KMS-11 (cell line): Measurements from ENCODE around the gene MIDN.

Experiments used
- H2AFZ ChIP-seq: fragments of 200-600 bp; sonication (generic); 2 replicates; pipeline ENCODE4 v1.6.1; 2016; ENCODE audit warnings: antibody characterized with exemption, mixed run types, low read depth
- H3K27ac ChIP-seq: fragments of 200-600 bp; sonication (generic); 2 replicates; pipeline ENCODE4 v1.6.1; 2016; ENCODE audit warnings: mild to moderate bottlenecking, mixed run types
- H3K27me3 ChIP-seq: fragments of 200-600 bp; sonication (generic); 2 replicates; pipeline ENCODE4 v1.6.1; 2017; ENCODE audit warnings: mild to moderate bottlenecking, low read depth, mixed run types, moderate library complexity; ENCODE audit not compliant: insufficient read depth
- H3K36me3 ChIP-seq: fragments of 200-600 bp; sonication (generic); 2 replicates; pipeline ENCODE4 v1.6.1; 2017; ENCODE audit warnings: mild to moderate bottlenecking, mixed run types; ENCODE audit not compliant: insufficient read depth
- H3K4me1 ChIP-seq: fragments of 200-600 bp; sonication (generic); 2 replicates; pipeline ENCODE4 v1.6.1; 2016; ENCODE audit warnings: mild to moderate bottlenecking, low read depth, mixed run types; ENCODE audit not compliant: poor library complexity, severe bottlenecking
- H3K4me2 ChIP-seq: fragments of 200-600 bp; sonication (generic); 2 replicates; pipeline ENCODE4 v1.7.0; 2016; ENCODE audit warnings: mild to moderate bottlenecking, mixed run types
- H3K4me3 ChIP-seq: fragments of 200-600 bp; sonication (generic); IDR thresholded peaks from 2 replicates; pipeline ENCODE4 v1.6.1; 2017; ENCODE audit warnings: low read depth, low read length, mixed read lengths; ENCODE audit not compliant: insufficient read depth
- H3K79me2 ChIP-seq: fragments of 200-600 bp; sonication (generic); 2 replicates; pipeline ENCODE4 v1.6.1; 2016; ENCODE audit warnings: low read depth, mixed run types; ENCODE audit not compliant: insufficient read depth
- H3K9ac ChIP-seq: fragments of 200-600 bp; sonication (generic); 2 replicates; pipeline ENCODE4 v1.6.1; 2016; ENCODE audit warnings: mild to moderate bottlenecking, mixed run types
- H4K20me1 ChIP-seq: fragments of 200-600 bp; sonication (generic); 2 replicates; pipeline ENCODE4 v1.6.1; 2016; ENCODE audit warnings: mild to moderate bottlenecking, mixed run types; ENCODE audit not compliant: insufficient read depth
- CTCF ChIP-seq: fragments of 200-600 bp; sonication (generic); conservative IDR thresholded peaks from 2 replicates; pipeline ENCODE4 v1.6.1; 2017; ENCODE audit warnings: low read depth, mild to moderate bottlenecking, antibody characterized with exemption, low read length, moderate library complexity, mixed read lengths

The MIDN gene

GRCh38 chr19:1278074-1278473, 29.7 kb downstream of the MIDN start:
- H2AFZ ChIP-seq = no peak overlapping the region
- H3K4me3 ChIP-seq = no peak overlapping the region
- H3K79me2 ChIP-seq = peaks cover 13% of the 10 kb centered on the region; the same call in 1 of the 2 replicates
- H3K9ac ChIP-seq = no peak overlapping the region
- H3K4me2 ChIP-seq = no peak overlapping the region
- TF ChIP-seq CTCF = no peak
- peaks cover 2% of the 10 kb centered on the region; the same call in 1 of the 2 replicates for H3K27me3 ChIP-seq
- H3K27ac ChIP-seq = no peak overlapping the region
- no peaks in the 10 kb centered on the region for H4K20me1 ChIP-seq
- H3K4me1 ChIP-seq = peaks cover 12% of the 10 kb centered on the region
- H3K36me3 ChIP-seq = peaks cover 14% of the 10 kb centered on the region; the same call in 1 of the 2 replicates

GRCh38 chr19:1278713-1279660, 30.6 kb downstream of the MIDN start:
- H2AFZ ChIP-seq = no peak overlapping the region
- peaks cover 5% of the 10 kb centered on the region; the same call in 1 of the 2 replicates for H3K36me3 ChIP-seq
- no peak for TF ChIP-seq CTCF
- no peaks in the 10 kb centered on the region for H4K20me1 ChIP-seq
- H3K27ac ChIP-seq = no peak overlapping the region
- H3K27me3 ChIP-seq = peaks cover 11% of the 10 kb centered on the region; the same call in 1 of the 2 replicates
- no peak overlapping the region for H3K4me2 ChIP-seq
- H3K4me1 ChIP-seq = peaks cover 12% of the 10 kb centered on the region
- H3K4me3 ChIP-seq = no peak overlapping the region
- peaks cover 12% of the 10 kb centered on the region; the same call in 1 of the 2 replicates for H3K79me2 ChIP-seq
- no peak overlapping the region for H3K9ac ChIP-seq

- Histone ChIP-seq H3K9ac (no peak overlapping the region), H2AFZ (no peak overlapping the region), H3K27me3 (peaks cover 20% of the 10 kb centered on the region), H3K4me1 (peaks cover 12% of the 10 kb centered on the region), H4K20me1 (no peaks in the 10 kb centered on the region), H3K4me2 (no peak overlapping the region), H3K36me3 (no peaks in the 10 kb centered on the region), H3K27ac (no peak overlapping the region), H3K79me2 (peaks cover 12% of the 10 kb centered on the region; the same call in 1 of the 2 replicates), H3K4me3 (no peak overlapping the region)
- peak; percentile 90 for TF ChIP-seq CTCF
Observed at GRCh38 chr19:1279782-1280341, 31.5 kb downstream of the MIDN start.

- no peak for TF ChIP-seq CTCF
- H3K27ac ChIP-seq = no peak overlapping the region
- no peaks in the 10 kb centered on the region for H3K36me3 ChIP-seq
- no peak overlapping the region for H3K4me3 ChIP-seq
- H3K4me2 ChIP-seq = no peak overlapping the region
- H3K9ac ChIP-seq = no peak overlapping the region
- H3K27me3 ChIP-seq = peaks cover 25% of the 10 kb centered on the region
- no peak overlapping the region for H2AFZ ChIP-seq
- peaks cover 12% of the 10 kb centered on the region for H3K4me1 ChIP-seq
- H4K20me1 ChIP-seq = no peaks in the 10 kb centered on the region
- H3K79me2 ChIP-seq = peaks cover 12% of the 10 kb centered on the region; the same call in 1 of the 2 replicates
Observed at GRCh38 chr19:1280636-1281568, 32.5 kb downstream of the MIDN start.
